ENCODE data around the gene RBBP4.

The RBBP4 gene

GRCh38 chr1:32716312-32717148, 65.5 kb downstream of the RBBP4 start (continued):
- TF ChIP-seq SALL2 (tag by site-specific recombination; IDR thresholded peaks at IDR 0.05; ENCODE audit: borderline replicate concordance) = no peak
- TF ChIP-seq ZNF416 (tag by site-specific recombination; IDR thresholded peaks at IDR 0.05) = no peak
- TF ChIP-seq, protein P1, sequence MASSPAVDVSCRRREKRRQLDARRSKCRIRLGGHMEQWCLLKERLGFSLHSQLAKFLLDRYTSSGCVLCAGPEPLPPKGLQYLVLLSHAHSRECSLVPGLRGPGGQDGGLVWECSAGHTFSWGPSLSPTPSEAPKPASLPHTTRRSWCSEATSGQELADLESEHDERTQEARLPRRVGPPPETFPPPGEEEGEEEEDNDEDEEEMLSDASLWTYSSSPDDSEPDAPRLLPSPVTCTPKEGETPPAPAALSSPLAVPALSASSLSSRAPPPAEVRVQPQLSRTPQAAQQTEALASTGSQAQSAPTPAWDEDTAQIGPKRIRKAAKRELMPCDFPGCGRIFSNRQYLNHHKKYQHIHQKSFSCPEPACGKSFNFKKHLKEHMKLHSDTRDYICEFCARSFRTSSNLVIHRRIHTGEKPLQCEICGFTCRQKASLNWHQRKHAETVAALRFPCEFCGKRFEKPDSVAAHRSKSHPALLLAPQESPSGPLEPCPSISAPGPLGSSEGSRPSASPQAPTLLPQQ (tag by site-specific recombination; IDR thresholded peaks at IDR 0.05) = no peak
- TF ChIP-seq GLIS1 (tag by site-specific recombination; IDR thresholded peaks at IDR 0.05) = peak; percentile 59
- TF ChIP-seq ZNF510 (tag by site-specific recombination; IDR thresholded peaks at IDR 0.05; ENCODE audit: insufficient replicate concordance) = no peak
- TF ChIP-seq ZNF544 (tag by site-specific recombination; IDR thresholded peaks at IDR 0.05) = no peak
- TF ChIP-seq ZFP69B (tag by site-specific recombination; IDR thresholded peaks at IDR 0.05) = no peak
- no peak for TF ChIP-seq ZNF26 (tag by site-specific recombination; IDR thresholded peaks at IDR 0.05)
- no peak for TF ChIP-seq ZNF23 (tag by site-specific recombination; IDR thresholded peaks at IDR 0.05; ENCODE audit: borderline replicate concordance)
- TF ChIP-seq ZNF548 (tag by site-specific recombination; IDR thresholded peaks at IDR 0.05) = no peak
- TF ChIP-seq ZNF280D (tag by site-specific recombination; IDR thresholded peaks at IDR 0.05) = no peak
- no peak for TF ChIP-seq ZNF24 (tag by site-specific recombination; IDR thresholded peaks at IDR 0.05)
- TF ChIP-seq ZNF175 (tag by site-specific recombination; IDR thresholded peaks at IDR 0.05) = no peak
- no peak for TF ChIP-seq ZNF560 (tag by site-specific recombination; IDR thresholded peaks at IDR 0.05; ENCODE audit: borderline replicate concordance)
- TF ChIP-seq ZBTB8A (tag by site-specific recombination; IDR thresholded peaks at IDR 0.05) = no peak
- TF ChIP-seq ZNF274 (IDR thresholded peaks at IDR 0.05; ENCODE audit: low read length) = no peak
- no peak for TF ChIP-seq ZNF274 (tag by site-specific recombination; IDR thresholded peaks at IDR 0.05; ENCODE audit: borderline replicate concordance)
- no peak for TF ChIP-seq ZNF426 (tag by site-specific recombination; IDR thresholded peaks at IDR 0.05)
- no peak for TF ChIP-seq ZNF266 (tag by site-specific recombination; IDR thresholded peaks at IDR 0.05; ENCODE audit: low read depth)
- TF ChIP-seq ZSCAN18 (tag by site-specific recombination; IDR thresholded peaks at IDR 0.05) = no peak
- TF ChIP-seq ZNF629 (tag by site-specific recombination; IDR thresholded peaks at IDR 0.05) = no peak
- TF ChIP-seq SCRT2 (tag by site-specific recombination; IDR thresholded peaks at IDR 0.05) = peak; percentile 63
- TF ChIP-seq, protein P2, sequence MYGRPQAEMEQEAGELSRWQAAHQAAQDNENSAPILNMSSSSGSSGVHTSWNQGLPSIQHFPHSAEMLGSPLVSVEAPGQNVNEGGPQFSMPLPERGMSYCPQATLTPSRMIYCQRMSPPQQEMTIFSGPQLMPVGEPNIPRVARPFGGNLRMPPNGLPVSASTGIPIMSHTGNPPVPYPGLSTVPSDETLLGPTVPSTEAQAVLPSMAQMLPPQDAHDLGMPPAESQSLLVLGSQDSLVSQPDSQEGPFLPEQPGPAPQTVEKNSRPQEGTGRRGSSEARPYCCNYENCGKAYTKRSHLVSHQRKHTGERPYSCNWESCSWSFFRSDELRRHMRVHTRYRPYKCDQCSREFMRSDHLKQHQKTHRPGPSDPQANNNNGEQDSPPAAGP (tag by site-specific recombination; IDR thresholded peaks at IDR 0.05) = 0 out of 2 replicates have a peak, but pooled peaks have one; percentile 33
- TF ChIP-seq ZNF302 (tag by site-specific recombination; IDR thresholded peaks at IDR 0.05; ENCODE audit: low read depth) = no peak
- TF ChIP-seq ZEB2 (tag by site-specific recombination; IDR thresholded peaks at IDR 0.05) = 0 out of 2 replicates have a peak, but pooled peaks have one; percentile 30
- TF ChIP-seq, protein P3, sequence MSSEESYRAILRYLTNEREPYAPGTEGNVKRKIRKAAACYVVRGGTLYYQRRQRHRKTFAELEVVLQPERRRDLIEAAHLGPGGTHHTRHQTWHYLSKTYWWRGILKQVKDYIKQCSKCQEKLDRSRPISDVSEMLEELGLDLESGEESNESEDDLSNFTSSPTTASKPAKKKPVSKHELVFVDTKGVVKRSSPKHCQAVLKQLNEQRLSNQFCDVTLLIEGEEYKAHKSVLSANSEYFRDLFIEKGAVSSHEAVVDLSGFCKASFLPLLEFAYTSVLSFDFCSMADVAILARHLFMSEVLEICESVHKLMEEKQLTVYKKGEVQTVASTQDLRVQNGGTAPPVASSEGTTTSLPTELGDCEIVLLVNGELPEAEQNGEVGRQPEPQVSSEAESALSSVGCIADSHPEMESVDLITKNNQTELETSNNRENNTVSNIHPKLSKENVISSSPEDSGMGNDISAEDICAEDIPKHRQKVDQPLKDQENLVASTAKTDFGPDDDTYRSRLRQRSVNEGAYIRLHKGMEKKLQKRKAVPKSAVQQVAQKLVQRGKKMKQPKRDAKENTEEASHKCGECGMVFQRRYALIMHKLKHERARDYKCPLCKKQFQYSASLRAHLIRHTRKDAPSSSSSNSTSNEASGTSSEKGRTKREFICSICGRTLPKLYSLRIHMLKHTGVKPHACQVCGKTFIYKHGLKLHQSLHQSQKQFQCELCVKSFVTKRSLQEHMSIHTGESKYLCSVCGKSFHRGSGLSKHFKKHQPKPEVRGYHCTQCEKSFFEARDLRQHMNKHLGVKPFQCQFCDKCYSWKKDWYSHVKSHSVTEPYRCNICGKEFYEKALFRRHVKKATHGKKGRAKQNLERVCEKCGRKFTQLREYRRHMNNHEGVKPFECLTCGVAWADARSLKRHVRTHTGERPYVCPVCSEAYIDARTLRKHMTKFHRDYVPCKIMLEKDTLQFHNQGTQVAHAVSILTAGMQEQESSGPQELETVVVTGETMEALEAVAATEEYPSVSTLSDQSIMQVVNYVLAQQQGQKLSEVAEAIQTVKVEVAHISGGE (tag by site-specific recombination; conservative IDR thresholded peaks at IDR 0.05; ENCODE audit: low read depth) = no peak

Data from HEK293 (cell line).